Fibroblast of the aortic adventitia (primary cell): Measurements from ENCODE around the gene DDX47. TPM values are rescaled to one million over a fixed set of nuclear protein-coding genes. Genes with fewer than 3 reads are reported as not detected.
A peak's percentile ranks its signal among the peaks of the same experiment; 100 is the strongest.

Experiments
- DNase-seq: peaks from one replicate; pipeline ENCODE4 v3.0.0-alpha.2; 2010; ENCODE audit warnings: low read depth
- H3K4me3 ChIP-seq: 2 replicates; pipeline ENCODE4 v1.5.1; 2011; ENCODE audit warnings: low read depth, mild to moderate bottlenecking, control low read depth, low read length, moderate library complexity
- CTCF ChIP-seq: IDR thresholded peaks from 2 replicates; pipeline ENCODE4 v1.5.1; 2011; ENCODE audit warnings: mild to moderate bottlenecking, low read length, control low read depth, inconsistent platforms; ENCODE audit not compliant: insufficient read depth
- total RNA-seq: library from RNA; depleted of rRNA; stranded (reverse); fragments of >200 nt; gene quantifications from 2 replicates; pipeline ENCODE4 v1.2.3, GENCODE V29; 2012; ENCODE audit warnings: low replicate concordance

Gene DDX47
- 55.3 and 68.4 TPM in 2 replicates for total RNA-seq

DNA sequence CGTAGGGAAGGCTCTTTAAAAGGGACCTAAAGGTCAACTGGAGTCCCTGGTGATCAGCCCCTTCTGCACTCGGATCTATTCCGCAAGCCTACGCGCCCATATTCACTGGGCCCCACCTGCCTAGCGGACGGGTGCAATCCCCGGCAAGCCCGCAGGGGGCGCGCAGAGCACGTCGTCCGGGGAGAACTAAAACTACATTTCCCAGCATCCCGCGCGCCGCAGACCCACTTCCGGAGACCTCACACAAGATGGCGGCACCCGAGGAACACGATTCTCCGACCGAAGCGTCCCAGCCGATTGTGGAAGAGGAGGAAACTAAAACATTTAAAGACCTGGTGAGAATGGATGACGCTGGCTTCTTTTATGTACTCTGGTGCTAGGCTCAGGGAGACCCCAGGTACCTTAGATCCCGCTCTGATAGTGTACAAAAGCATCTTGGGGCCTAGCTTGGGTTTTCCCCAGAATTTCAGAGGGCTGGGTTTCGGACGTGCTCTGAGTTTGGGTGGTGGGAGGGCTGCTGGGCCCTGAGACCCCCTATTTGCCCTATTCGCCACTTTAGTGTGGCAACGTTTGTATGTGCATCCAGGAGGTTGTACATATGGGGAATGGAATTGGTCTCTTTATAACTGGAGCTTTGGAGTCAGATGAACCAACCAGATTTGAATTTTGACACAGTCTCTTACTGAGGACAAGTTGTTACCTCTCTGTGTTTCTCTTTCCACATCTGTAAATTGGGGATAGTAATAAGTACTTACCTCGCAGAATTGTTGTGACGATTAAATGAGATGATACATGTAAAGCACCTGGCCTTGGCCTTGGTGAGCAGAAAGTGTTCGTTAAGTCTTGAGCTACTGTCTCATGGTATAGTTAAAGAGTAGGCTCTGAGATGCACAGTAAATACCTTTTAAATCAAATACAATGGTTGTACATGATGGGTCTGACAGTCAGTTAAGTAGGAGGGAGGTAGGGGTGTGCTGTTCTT is at the start of gene DDX47:
TSS of gene DDX47 (plus strand) at position 227 of the 982 bp plus-strand sequence. CDS start at position 249, 22 bp downstream.
- DNase-seq: peak; percentile 91
- H3K4me3 ChIP-seq: peak within 1 kb of the TSS; percentile 99
- peak; percentile 97 for TF ChIP-seq CTCF

DNA sequence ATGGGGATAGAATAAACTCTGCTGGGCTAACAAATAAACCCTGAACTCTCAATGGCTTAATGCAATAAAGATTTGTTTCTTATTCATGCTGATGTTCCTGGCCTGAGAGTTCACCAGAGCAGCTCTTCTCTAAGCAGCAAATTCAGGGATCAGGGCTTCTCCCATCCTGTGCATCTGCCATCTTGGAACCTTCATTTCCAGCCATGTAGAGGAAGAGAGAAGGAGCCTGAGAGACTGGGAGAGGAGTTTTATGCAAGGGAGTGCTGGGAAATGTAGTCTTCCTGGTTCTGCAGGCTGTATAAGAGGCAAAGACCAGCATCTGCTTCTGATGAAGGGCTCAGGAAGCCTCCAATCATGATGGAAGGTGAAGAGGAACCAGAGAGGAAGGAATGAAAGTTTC is 48.3 kb upstream of the DDX47 start:
- no peak overlapping the region for H3K4me3 ChIP-seq
- no peak for DNase-seq
- no peak for TF ChIP-seq CTCF

DNA sequence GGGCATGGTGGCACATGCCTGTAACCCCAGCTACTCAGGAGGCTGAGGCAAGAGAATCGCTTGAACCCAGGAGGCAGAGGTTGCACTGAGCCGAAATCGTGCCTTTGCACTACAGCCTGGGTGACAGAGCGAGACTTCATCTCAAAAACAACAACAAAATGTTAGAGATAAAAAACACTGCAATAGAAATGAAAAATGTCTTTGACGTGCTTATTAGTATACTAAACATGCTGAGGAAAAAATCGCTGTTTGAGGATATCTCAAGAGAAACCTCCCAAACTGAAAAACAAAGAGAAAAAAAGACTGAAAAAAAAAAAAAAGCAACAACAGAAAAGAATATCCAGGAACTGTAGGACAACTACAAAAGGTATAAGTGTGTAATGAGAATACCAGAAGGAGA is 42.9 kb upstream of the DDX47 start:
- DNase-seq: no peak
- no peak overlapping the region for H3K4me3 ChIP-seq
- no peak for TF ChIP-seq CTCF

GRCh38 chr12:12774791-12775190 is 38.4 kb upstream of the DDX47 start:
- no peak overlapping the region for H3K4me3 ChIP-seq
- no peak for DNase-seq
- no peak for TF ChIP-seq CTCF

DNA sequence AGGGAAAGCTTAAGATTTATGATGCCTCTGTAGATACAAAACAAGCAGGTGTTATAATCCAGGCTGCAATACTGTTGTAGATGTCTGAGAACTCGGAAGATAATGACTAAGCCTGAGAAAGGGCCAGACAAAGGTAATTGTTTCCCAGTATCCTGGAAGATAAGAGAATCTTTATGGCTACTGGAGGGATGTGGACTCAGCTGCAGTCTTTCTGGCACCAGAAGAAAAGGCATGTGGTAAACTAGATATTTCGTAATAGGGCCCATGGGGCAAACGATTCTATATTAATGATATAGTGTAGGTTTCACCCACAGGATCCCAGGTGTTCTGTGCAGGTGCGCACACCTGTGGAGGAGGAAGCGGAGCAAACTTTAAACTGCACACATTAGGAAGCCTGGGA is 36.9 kb upstream of the DDX47 start:
- no peak for TF ChIP-seq CTCF
- DNase-seq: peak; percentile 23
- H3K4me3 ChIP-seq: no peak overlapping the region

- no peak overlapping the region for H3K4me3 ChIP-seq
- TF ChIP-seq CTCF: no peak
- DNase-seq: no peak
Measured at GRCh38 chr12:12777092-12777491, 36.1 kb upstream of the DDX47 start.
